ENCODE results near the gene PRKCA.

Gene PRKCA

GRCh38 chr17:66443606-66444005 lies 141.2 kb downstream of the PRKCA start:
- no peak overlapping the region for H3K9ac ChIP-seq (ENCODE audit: low read length in 2 of 2)
- H3K36me3 ChIP-seq (ENCODE audit: control insufficient read depth in 2 of 2, insufficient read depth in 2 of 2, low read length in 2 of 2): no peaks in the 10 kb centered on the region
- no peak overlapping the region for H3K4me3 ChIP-seq (ENCODE audit: low read length in 2 of 2)
- H3K4me1 ChIP-seq (ENCODE audit: control insufficient read depth, insufficient read depth, low read length): peaks cover 12% of the 10 kb centered on the region
- no peaks in the 10 kb centered on the region for H3K9me3 ChIP-seq (ENCODE audit: control insufficient read depth in 2 of 2, low read length in 2 of 2)
- H3K27me3 ChIP-seq (ENCODE audit: control insufficient read depth in 1 of 2, insufficient read depth in 2 of 2, low read length in 2 of 2): no peaks in the 10 kb centered on the region
- H3K27ac ChIP-seq (ENCODE audit: low read length): no peak overlapping the region

- Histone ChIP-seq H3K36me3 (ENCODE audit: control insufficient read depth in 2 of 2, insufficient read depth in 2 of 2, low read length in 2 of 2) (no peaks in the 10 kb centered on the region), H3K4me3 (ENCODE audit: low read length in 2 of 2) (no peak overlapping the region), H3K4me1 (ENCODE audit: control insufficient read depth, insufficient read depth, low read length) (peaks cover 12% of the 10 kb centered on the region), H3K9ac (ENCODE audit: low read length in 2 of 2) (no peak overlapping the region), H3K9me3 (ENCODE audit: control insufficient read depth in 2 of 2, low read length in 2 of 2) (no peaks in the 10 kb centered on the region), H3K27ac (ENCODE audit: low read length) (no peak overlapping the region), H3K27me3 (ENCODE audit: control insufficient read depth in 1 of 2, insufficient read depth in 2 of 2, low read length in 2 of 2) (no peaks in the 10 kb centered on the region)
These were observed 141.6 kb downstream of the PRKCA start for GRCh38 chr17:66444031-66444430.

GRCh38 chr17:66445229-66445628 lies 142.8 kb downstream of the PRKCA start:
- peaks cover 12% of the 10 kb centered on the region for H3K4me1 ChIP-seq (ENCODE audit: control insufficient read depth, insufficient read depth, low read length)
- H3K27ac ChIP-seq (ENCODE audit: low read length): no peak overlapping the region
- H3K27me3 ChIP-seq (ENCODE audit: control insufficient read depth in 1 of 2, insufficient read depth in 2 of 2, low read length in 2 of 2): no peaks in the 10 kb centered on the region
- no peaks in the 10 kb centered on the region for H3K9me3 ChIP-seq (ENCODE audit: control insufficient read depth in 2 of 2, low read length in 2 of 2)
- H3K36me3 ChIP-seq (ENCODE audit: control insufficient read depth in 2 of 2, insufficient read depth in 2 of 2, low read length in 2 of 2): no peaks in the 10 kb centered on the region
- no peak overlapping the region for H3K9ac ChIP-seq (ENCODE audit: low read length in 2 of 2)
- no peak overlapping the region for H3K4me3 ChIP-seq (ENCODE audit: low read length in 2 of 2)

GRCh38 chr17:66446419-66446818 lies 144.0 kb downstream of the PRKCA start:
- Histone ChIP-seq H3K36me3 (ENCODE audit: control insufficient read depth in 2 of 2, insufficient read depth in 2 of 2, low read length in 2 of 2) (no peaks in the 10 kb centered on the region), H3K4me3 (ENCODE audit: low read length in 2 of 2) (no peak overlapping the region), H3K27me3 (ENCODE audit: control insufficient read depth in 1 of 2, insufficient read depth in 2 of 2, low read length in 2 of 2) (no peaks in the 10 kb centered on the region), H3K4me1 (ENCODE audit: control insufficient read depth, insufficient read depth, low read length) (peaks cover 7% of the 10 kb centered on the region), H3K27ac (ENCODE audit: low read length) (no peak overlapping the region), H3K9me3 (ENCODE audit: control insufficient read depth in 2 of 2, low read length in 2 of 2) (no peaks in the 10 kb centered on the region), H3K9ac (ENCODE audit: low read length in 2 of 2) (no peak overlapping the region)

- no peak overlapping the region for H3K9ac ChIP-seq (ENCODE audit: low read length in 2 of 2)
- H3K27ac ChIP-seq (ENCODE audit: low read length): no peak overlapping the region
- H3K4me3 ChIP-seq (ENCODE audit: low read length in 2 of 2): no peak overlapping the region
- no peaks in the 10 kb centered on the region for H3K9me3 ChIP-seq (ENCODE audit: control insufficient read depth in 2 of 2, low read length in 2 of 2)
- no peaks in the 10 kb centered on the region for H3K27me3 ChIP-seq (ENCODE audit: control insufficient read depth in 1 of 2, insufficient read depth in 2 of 2, low read length in 2 of 2)
- H3K36me3 ChIP-seq (ENCODE audit: control insufficient read depth in 2 of 2, insufficient read depth in 2 of 2, low read length in 2 of 2): no peaks in the 10 kb centered on the region
- H3K4me1 ChIP-seq (ENCODE audit: control insufficient read depth, insufficient read depth, low read length): peaks cover 7% of the 10 kb centered on the region
These were observed 144.7 kb downstream of the PRKCA start for GRCh38 chr17:66447159-66447558.

GRCh38 chr17:66448026-66448639 lies 145.7 kb downstream of the PRKCA start:
- H3K27me3 ChIP-seq (ENCODE audit: control insufficient read depth in 1 of 2, insufficient read depth in 2 of 2, low read length in 2 of 2): no peaks in the 10 kb centered on the region
- no peaks in the 10 kb centered on the region for H3K36me3 ChIP-seq (ENCODE audit: control insufficient read depth in 2 of 2, insufficient read depth in 2 of 2, low read length in 2 of 2)
- H3K27ac ChIP-seq (ENCODE audit: low read length): no peak overlapping the region
- H3K9ac ChIP-seq (ENCODE audit: low read length in 2 of 2): no peak overlapping the region
- H3K4me1 ChIP-seq (ENCODE audit: control insufficient read depth, insufficient read depth, low read length): peaks cover 4% of the 10 kb centered on the region
- H3K4me3 ChIP-seq (ENCODE audit: low read length in 2 of 2): no peak overlapping the region
- no peaks in the 10 kb centered on the region for H3K9me3 ChIP-seq (ENCODE audit: control insufficient read depth in 2 of 2, low read length in 2 of 2)

- H3K4me3 ChIP-seq (ENCODE audit: low read length in 2 of 2): no peak overlapping the region
- H3K36me3 ChIP-seq (ENCODE audit: control insufficient read depth in 2 of 2, insufficient read depth in 2 of 2, low read length in 2 of 2): no peaks in the 10 kb centered on the region
- H3K4me1 ChIP-seq (ENCODE audit: control insufficient read depth, insufficient read depth, low read length): peaks cover 7% of the 10 kb centered on the region
- no peaks in the 10 kb centered on the region for H3K9me3 ChIP-seq (ENCODE audit: control insufficient read depth in 2 of 2, low read length in 2 of 2)
- no peak overlapping the region for H3K9ac ChIP-seq (ENCODE audit: low read length in 2 of 2)
- no peaks in the 10 kb centered on the region for H3K27me3 ChIP-seq (ENCODE audit: control insufficient read depth in 1 of 2, insufficient read depth in 2 of 2, low read length in 2 of 2)
- no peak overlapping the region for H3K27ac ChIP-seq (ENCODE audit: low read length)
These were observed 147.1 kb downstream of the PRKCA start for GRCh38 chr17:66449418-66449977.

- peaks cover 7% of the 10 kb centered on the region for H3K4me1 ChIP-seq (ENCODE audit: control insufficient read depth, insufficient read depth, low read length)
- no peak overlapping the region for H3K4me3 ChIP-seq (ENCODE audit: low read length in 2 of 2)
- H3K9ac ChIP-seq (ENCODE audit: low read length in 2 of 2): no peak overlapping the region
- no peaks in the 10 kb centered on the region for H3K27me3 ChIP-seq (ENCODE audit: control insufficient read depth in 1 of 2, insufficient read depth in 2 of 2, low read length in 2 of 2)
- no peaks in the 10 kb centered on the region for H3K9me3 ChIP-seq (ENCODE audit: control insufficient read depth in 2 of 2, low read length in 2 of 2)
- no peaks in the 10 kb centered on the region for H3K36me3 ChIP-seq (ENCODE audit: control insufficient read depth in 2 of 2, insufficient read depth in 2 of 2, low read length in 2 of 2)
- H3K27ac ChIP-seq (ENCODE audit: low read length): no peak overlapping the region
These were observed 147.8 kb downstream of the PRKCA start for GRCh38 chr17:66450008-66450851.

- no peak overlapping the region for H3K9ac ChIP-seq (ENCODE audit: low read length in 2 of 2)
- no peaks in the 10 kb centered on the region for H3K27me3 ChIP-seq (ENCODE audit: control insufficient read depth in 1 of 2, insufficient read depth in 2 of 2, low read length in 2 of 2)
- H3K9me3 ChIP-seq (ENCODE audit: control insufficient read depth in 2 of 2, low read length in 2 of 2): no peaks in the 10 kb centered on the region
- H3K4me3 ChIP-seq (ENCODE audit: low read length in 2 of 2): no peak overlapping the region
- peaks cover 7% of the 10 kb centered on the region for H3K4me1 ChIP-seq (ENCODE audit: control insufficient read depth, insufficient read depth, low read length)
- H3K36me3 ChIP-seq (ENCODE audit: control insufficient read depth in 2 of 2, insufficient read depth in 2 of 2, low read length in 2 of 2): no peaks in the 10 kb centered on the region
- H3K27ac ChIP-seq (ENCODE audit: low read length): no peak overlapping the region
These were observed 148.4 kb downstream of the PRKCA start for GRCh38 chr17:66450852-66451158.

- Histone ChIP-seq H3K4me1 (ENCODE audit: control insufficient read depth, insufficient read depth, low read length) (peaks cover 7% of the 10 kb centered on the region), H3K36me3 (ENCODE audit: control insufficient read depth in 2 of 2, insufficient read depth in 2 of 2, low read length in 2 of 2) (no peaks in the 10 kb centered on the region), H3K9ac (ENCODE audit: low read length in 2 of 2) (no peak overlapping the region), H3K27ac (ENCODE audit: low read length) (no peak overlapping the region), H3K4me3 (ENCODE audit: low read length in 2 of 2) (no peak overlapping the region), H3K27me3 (ENCODE audit: control insufficient read depth in 1 of 2, insufficient read depth in 2 of 2, low read length in 2 of 2) (no peaks in the 10 kb centered on the region), H3K9me3 (ENCODE audit: control insufficient read depth in 2 of 2, low read length in 2 of 2) (no peaks in the 10 kb centered on the region)
These were observed 149.1 kb downstream of the PRKCA start for GRCh38 chr17:66451188-66452149.
